ENCODE measurements around the gene ABCD4. TPM values are rescaled to one million over a fixed set of nuclear protein-coding genes. Genes with fewer than 3 reads are reported as not detected.
A peak's percentile ranks its signal among the peaks of the same experiment; 100 is the strongest.

Gene ABCD4
- polyA plus RNA-seq, 2 of the 4 experiments (the other 2 are of a cell fraction) = 13.9 to 35.8 TPM

- H3K27ac ChIP-seq = no peak overlapping the region
- no peaks in the 10 kb centered on the region; the same call in 2 of the 3 replicates for H3K4me1 ChIP-seq
- no peak for ATAC-seq
- no peak for TF ChIP-seq ZSCAN20 (CRISPR knock-in tag; IDR thresholded peaks at IDR 0.05)
- no peak for TF ChIP-seq JUNB (IDR thresholded peaks at IDR 0.05)
- TF ChIP-seq RNF2 (IDR thresholded peaks at IDR 0.05; ENCODE audit: borderline replicate concordance, low read depth) = no peak
- TF ChIP-seq HMGXB4 (CRISPR knock-in tag; IDR thresholded peaks at IDR 0.05; ENCODE audit: borderline replicate concordance) = no peak
- H3K9me3 ChIP-seq = no peaks in the 10 kb centered on the region
- ChIA-PET CTCF (interaction anchor here (1.4 to 4.2 kb wide), 7 partner anchors 8 to 147 kb away, joined by 5 to 41 read pairs (median 12); partner anchors contain the start of gene ABCD4), POLR2A (no interaction called here)
- FAIRE-seq = no peak
- H3K4me3 ChIP-seq = no peak overlapping the region
- 95% methylated on average over 8 of the region's 12 CpGs for WGBS (ENCODE audit: missing lambda C conversion rate)
- H3K4me2 ChIP-seq = no peak overlapping the region
- DNase-seq (ENCODE audit: low read depth in 1 of 2, low spot score in 1 of 2) = no peak
Measured at GRCh38 chr14:74259513-74259912, 43.2 kb downstream of the ABCD4 start.

- 0 out of 6 replicates have a peak, but pooled peaks of 1 of the 2 experiments have one; percentile 4 for ATAC-seq
- Histone ChIP-seq H3K9me3 (no peaks in the 10 kb centered on the region), H3K27ac (no peak overlapping the region), H3K4me2 (no peak overlapping the region; the same call in 2 of the 3 replicates), H3K4me1 (no peaks in the 10 kb centered on the region; the same call in 2 of the 3 replicates), H3K4me3 (no peak overlapping the region)
- CTCF ChIA-PET = interaction anchor here (0.9 to 4.3 kb wide), 12 partner anchors 9 to 146 kb away, joined by 3 to 56 read pairs (median 11); partner anchors contain the start of genes ABCD4 and VSX2
- FAIRE-seq = no peak
- 87% methylated on average over 3 of the region's 3 CpGs for WGBS (ENCODE audit: missing lambda C conversion rate)
- TF ChIP-seq SREBF2 (IDR thresholded peaks at IDR 0.05) = no peak
- no peak for TF ChIP-seq RCOR1 (IDR thresholded peaks at IDR 0.05; ENCODE audit: low read depth, low read length)
- no peak for TF ChIP-seq JUN (IDR thresholded peaks at IDR 0.05)
- no peak for TF ChIP-seq HEYL (CRISPR knock-in tag; IDR thresholded peaks at IDR 0.05)
- no peak for TF ChIP-seq CBX8 (IDR thresholded peaks at IDR 0.05)
- TF ChIP-seq ATOH8 (CRISPR knock-in tag; IDR thresholded peaks at IDR 0.05; ENCODE audit: low read depth) = no peak
- TF ChIP-seq E2F6 (IDR thresholded peaks at IDR 0.05; ENCODE audit: borderline replicate concordance, low read depth) = no peak
- no peak for TF ChIP-seq ZFP36 (IDR thresholded peaks at IDR 0.05; ENCODE audit: borderline replicate concordance, partially characterized antibody)
- TF ChIP-seq CTCF (IDR thresholded peaks at IDR 0.05) = no peak
- TF ChIP-seq MAFK (IDR thresholded peaks at IDR 0.05; ENCODE audit: partially characterized antibody) = no peak
- TF ChIP-seq JUNB (IDR thresholded peaks at IDR 0.05) = no peak
- TF ChIP-seq CBX2 (IDR thresholded peaks at IDR 0.05; ENCODE audit: borderline replicate concordance, low read depth) = no peak
- TF ChIP-seq BHLHE40 (IDR thresholded peaks at IDR 0.05; ENCODE audit: low read depth, low read length) = no peak
- TF ChIP-seq RARB (CRISPR knock-in tag; IDR thresholded peaks at IDR 0.05) = no peak
- TF ChIP-seq NPAS2 (CRISPR knock-in tag; IDR thresholded peaks at IDR 0.05; ENCODE audit: borderline replicate concordance) = no peak
- TF ChIP-seq CEBPB (IDR thresholded peaks at IDR 0.05) = no peak
- no peak for TF ChIP-seq ZNF302 (CRISPR knock-in tag; IDR thresholded peaks at IDR 0.05)
- TF ChIP-seq TFCP2L1 (CRISPR knock-in tag; IDR thresholded peaks at IDR 0.05) = no peak
- DNase-seq (ENCODE audit: low read depth in 1 of 2, low spot score in 1 of 2) = no peak
- POLR2A ChIA-PET = interaction anchor here (0.6 kb wide), 1 partner anchor 23 kb away, joined by 3 read pairs; no protein-coding TSS in a partner anchor
Measured at GRCh38 chr14:74258764-74259035, 44.0 kb downstream of the ABCD4 start.
